Measurements from ENCODE around the gene SLC12A7. TPM values are rescaled to one million over a fixed set of nuclear protein-coding genes. Genes with fewer than 3 reads are reported as not detected.

The SLC12A7 gene
- total and polyA plus RNA-seq, 2 of the 13 experiments (the other 11 are each of a cell fraction or from before 2014, with no cell fraction given), result 14.0 to 18.5 TPM

- no peak overlapping the region for H3K4me3 ChIP-seq (replicated peaks in 1 of 3; ENCODE audit: insufficient read depth in 1 of 3, low read depth in 2 of 3, low read length in 3 of 3)
- TF ChIP-seq ZNF143 (CRISPR knock-in tag; IDR thresholded peaks at IDR 0.05) (no peak), HIVEP1 (CRISPR knock-in tag; IDR thresholded peaks at IDR 0.05) (no peak), ZNF160 (CRISPR knock-in tag; IDR thresholded peaks at IDR 0.05) (no peak), NR1H2 (CRISPR knock-in tag; IDR thresholded peaks at IDR 0.05; ENCODE audit: borderline replicate concordance, low read depth) (no peak), ZNF446 (CRISPR knock-in tag; IDR thresholded peaks at IDR 0.05) (no peak), ZNF543 (CRISPR knock-in tag; IDR thresholded peaks at IDR 0.05) (no peak), SOX5 (CRISPR knock-in tag; IDR thresholded peaks at IDR 0.05; ENCODE audit: borderline replicate concordance) (no peak), ATF7 (IDR thresholded peaks at IDR 0.05) (no peak), ATF7 (CRISPR knock-in tag; IDR thresholded peaks at IDR 0.05) (no peak), ZNF616 (CRISPR knock-in tag; IDR thresholded peaks at IDR 0.05; ENCODE audit: low read depth) (no peak), RORA (CRISPR knock-in tag; IDR thresholded peaks at IDR 0.05) (no peak), HIC2 (CRISPR knock-in tag; IDR thresholded peaks at IDR 0.05; ENCODE audit: low read depth) (no peak), YEATS4 (CRISPR knock-in tag; IDR thresholded peaks at IDR 0.05; ENCODE audit: borderline replicate concordance) (no peak), ZNF256 (CRISPR knock-in tag; conservative IDR thresholded peaks at IDR 0.05) (no peak), KDM1A (CRISPR knock-in tag; IDR thresholded peaks at IDR 0.05) (no peak), ZUFSP (CRISPR knock-in tag; IDR thresholded peaks at IDR 0.05; ENCODE audit: borderline replicate concordance) (no peak), PHF8 (CRISPR knock-in tag; IDR thresholded peaks at IDR 0.05) (no peak), PRMT3 (CRISPR knock-in tag; IDR thresholded peaks at IDR 0.05; ENCODE audit: borderline replicate concordance, low read depth) (no peak), ZSCAN31 (CRISPR knock-in tag; IDR thresholded peaks at IDR 0.05; ENCODE audit: low read depth) (no peak), NFKB2 (CRISPR knock-in tag; IDR thresholded peaks at IDR 0.05; ENCODE audit: borderline replicate concordance) (no peak)
- FAIRE-seq (no peak), ATAC-seq (no peak), DNase-seq (ENCODE audit: low spot score) (no peak)
- in situ Hi-C loops (cut with HindIII; ENCODE audit: extremely low pct_ligation_motif_present, low pct_unique_long_range_greater_than_20kb) (no loop called here), intact Hi-C loops (cut with micrococcal nuclease; ENCODE audit: unreplicated experiment) (no loop called here)
- no peak overlapping the region for H3K9ac ChIP-seq (ENCODE audit: insufficient read depth, low read depth, low read length)
- H3K27me3 ChIP-seq (ENCODE audit: control insufficient read depth in 1 of 2, insufficient read depth in 2 of 2, low read length in 2 of 2), result peaks cover 2 to 4% of the 10 kb centered on the region in 2 experiments; a peak in 2 of 5 replicates
- H3K79me2 ChIP-seq (ENCODE audit: insufficient read depth, low read length), result no peaks in the 10 kb centered on the region
- H3K4me1 ChIP-seq (ENCODE audit: insufficient read depth, low read length), result no peaks in the 10 kb centered on the region
- ChIA-PET POLR2A (no interaction called here), CTCF (ENCODE audit: low intra/inter-chr PET ratio, low total read pairs) (no interaction called here)
- 30% methylated on average over 2 of the region's 26 CpGs for WGBS (ENCODE audit: low lambda C conversion rate)
- H3K4me2 ChIP-seq (ENCODE audit: low read depth, low read length), result no peak overlapping the region
- H3K9me3 ChIP-seq (ENCODE audit: low read length), result no peaks in the 10 kb centered on the region
- no peak overlapping the region for H3K27ac ChIP-seq (ENCODE audit: extremely low read length, insufficient read depth, low read length)
- BruUV-seq (replicated peaks), result no TSS peak
- no peaks in the 10 kb centered on the region for H3K36me3 ChIP-seq (replicated peaks in 1 of 2; ENCODE audit: control insufficient read depth in 1 of 2, insufficient read depth in 2 of 2, low read length in 2 of 2)
- no peaks in the 10 kb centered on the region for H4K20me1 ChIP-seq (ENCODE audit: insufficient read depth, low read length)
- H2AFZ ChIP-seq (ENCODE audit: low read length), result no peak overlapping the region
These were observed 78.7 kb downstream of the SLC12A7 start for GRCh38 chr5:1033178-1033577.
